ENCODE data around the gene NEIL1. TPM values are rescaled to one million over a fixed set of nuclear protein-coding genes. Genes with fewer than 3 reads are reported as not detected.

The NEIL1 gene
- total RNA-seq, 1 donor from 2014 or later = 79.2 TPM

- Mint-ChIP-seq H3K9me3 (ENCODE audit: low read depth) (no peaks in the 10 kb centered on the region), H3K4me3 (ENCODE audit: low read depth) (no peak overlapping the region), H3K27me3 (no peaks in the 10 kb centered on the region), H3K27ac (no peak overlapping the region), H3K4me1 (ENCODE audit: low read depth) (peaks cover 2% of the 10 kb centered on the region), H3K36me3 (ENCODE audit: insufficient read depth) (peaks cover 1% of the 10 kb centered on the region)
- DNase-seq (ENCODE audit: low spot score, unreplicated experiment) = no peak
- no peak for TF ChIP-seq CTCF (IDR thresholded peaks at IDR 0.05; ENCODE audit: unreplicated experiment)
Observed at GRCh38 chr15:75363786-75364185, 16.9 kb downstream of the NEIL1 start.

GRCh38 chr15:75364881-75365280 lies 18.0 kb downstream of the NEIL1 start:
- no peaks in the 10 kb centered on the region for H3K9me3 Mint-ChIP-seq (ENCODE audit: low read depth)
- H3K36me3 Mint-ChIP-seq (ENCODE audit: insufficient read depth) = peaks cover 1% of the 10 kb centered on the region
- H3K4me1 Mint-ChIP-seq (ENCODE audit: low read depth) = peaks cover 12% of the 10 kb centered on the region
- H3K4me3 Mint-ChIP-seq (ENCODE audit: low read depth) = no peak overlapping the region
- no peak for DNase-seq (ENCODE audit: low spot score, unreplicated experiment)
- no peak for TF ChIP-seq CTCF (IDR thresholded peaks at IDR 0.05; ENCODE audit: unreplicated experiment)
- H3K27ac Mint-ChIP-seq = no peak overlapping the region
- no peaks in the 10 kb centered on the region for H3K27me3 Mint-ChIP-seq

GRCh38 chr15:75366163-75366562 lies 19.3 kb downstream of the NEIL1 start:
- Mint-ChIP-seq H3K4me3 (ENCODE audit: low read depth) (no peak overlapping the region), H3K4me1 (ENCODE audit: low read depth) (peaks cover 13% of the 10 kb centered on the region), H3K27ac (no peak overlapping the region), H3K36me3 (ENCODE audit: insufficient read depth) (peaks cover 3% of the 10 kb centered on the region), H3K9me3 (ENCODE audit: low read depth) (no peaks in the 10 kb centered on the region), H3K27me3 (no peaks in the 10 kb centered on the region)
- TF ChIP-seq CTCF (IDR thresholded peaks at IDR 0.05; ENCODE audit: unreplicated experiment) = no peak
- DNase-seq (ENCODE audit: low spot score, unreplicated experiment) = no peak

GRCh38 chr15:75367006-75367405 lies 20.2 kb downstream of the NEIL1 start:
- no peak overlapping the region for H3K4me3 Mint-ChIP-seq (ENCODE audit: low read depth)

GRCh38 chr15:75367406-75367912 lies 20.6 kb downstream of the NEIL1 start:
- Mint-ChIP-seq H3K4me3 (ENCODE audit: low read depth) (peak overlapping the region; percentile 88), H3K9me3 (ENCODE audit: low read depth) (no peaks in the 10 kb centered on the region), H3K27me3 (no peaks in the 10 kb centered on the region), H3K4me1 (ENCODE audit: low read depth) (peaks cover 13% of the 10 kb centered on the region), H3K36me3 (ENCODE audit: insufficient read depth) (peaks cover 9% of the 10 kb centered on the region), H3K27ac (peak overlapping the region; percentile 83)
- no peak for TF ChIP-seq CTCF (IDR thresholded peaks at IDR 0.05; ENCODE audit: unreplicated experiment)
- DNase-seq (ENCODE audit: low spot score, unreplicated experiment) = no peak

More at GRCh38 chr15:75367006-75367405, 20.2 kb downstream of the NEIL1 start:
- Mint-ChIP-seq H3K27ac (no peak overlapping the region), H3K9me3 (ENCODE audit: low read depth) (no peaks in the 10 kb centered on the region), H3K36me3 (ENCODE audit: insufficient read depth) (peaks cover 9% of the 10 kb centered on the region), H3K27me3 (no peaks in the 10 kb centered on the region), H3K4me1 (ENCODE audit: low read depth) (peaks cover 13% of the 10 kb centered on the region)
- no peak for DNase-seq (ENCODE audit: low spot score, unreplicated experiment)
- no peak for TF ChIP-seq CTCF (IDR thresholded peaks at IDR 0.05; ENCODE audit: unreplicated experiment)
